CD8-positive, alpha-beta memory T cell (primary cell): Measurements from ENCODE around the gene FAM111A. TPM values are rescaled to one million over a fixed set of nuclear protein-coding genes. Genes with fewer than 3 reads are reported as not detected.
"Not testable (repeated sequence)": the region's sequence is repeated elsewhere in the genome, so short reads cannot be mapped to it uniquely, and the experiment has no call there.

ENCODE experiments used
- CTCF ChIA-PET: fragments of 350-600 bp; sonication (Branson Sonifier 250); formaldehyde crosslinking; loops from one replicate; lab custom pipeline; 2021; ENCODE audit warnings: antibody characterized with exemption; lab: Charles Lee
- POLR2A ChIA-PET: fragments of 350-600 bp; sonication (Branson Sonifier 250); formaldehyde crosslinking; loops from one replicate; lab custom pipeline; 2021; ENCODE audit warnings: antibody characterized with exemption; lab: Charles Lee
- DNase-seq, 5 donors: peaks; one replicate each; pipeline versions ENCODE4 v3.0.0 to v3.0.0-alpha.2; 2020 to 2022; ENCODE audit warnings: mixed read lengths in 1 of 5
- H3K27ac ChIP-seq: one replicate; pipeline ENCODE4 v1.7.0; 2013; ENCODE audit warnings: low read depth, mild to moderate bottlenecking, low read length, moderate library complexity
- H3K27me3 ChIP-seq: 2 replicates; pipeline ENCODE4 v1.7.0; 2013; ENCODE audit warnings: low read length, mild to moderate bottlenecking; ENCODE audit not compliant: insufficient read depth, poor library complexity, severe bottlenecking
- H3K36me3 ChIP-seq: 2 replicates; pipeline ENCODE4 v1.7.0; 2013; ENCODE audit warnings: mild to moderate bottlenecking, low read length, moderate library complexity; ENCODE audit not compliant: insufficient read depth
- H3K4me1 ChIP-seq: 2 replicates; pipeline ENCODE4 v1.7.0; 2013; ENCODE audit warnings: mild to moderate bottlenecking, low read length, moderate library complexity; ENCODE audit not compliant: insufficient read depth
- H3K4me3 ChIP-seq: 2 replicates; pipeline ENCODE4 v1.7.0; 2013; ENCODE audit warnings: mild to moderate bottlenecking, low read length
- H3K9me3 ChIP-seq: 2 replicates; pipeline ENCODE4 v1.7.0; 2013; ENCODE audit warnings: mild to moderate bottlenecking, low read length
- H3K27ac Mint-ChIP-seq, 8 donors: one replicate each; pipeline ENCODE4 v1.8.0; 2020 to 2021; ENCODE audit warnings: mixed read lengths in 8 of 8, mild to moderate bottlenecking in 6 of 8, inconsistent platforms in 3 of 8, moderate library complexity in 3 of 8
- H3K27me3 Mint-ChIP-seq, 2 donors: one replicate each; pipeline ENCODE4 v1.8.0; 2020 to 2021; ENCODE audit warnings: mixed read lengths in 2 of 2, mild to moderate bottlenecking in 1 of 2, moderate library complexity in 1 of 2
- H3K36me3 Mint-ChIP-seq, 3 donors: one replicate each; pipeline ENCODE4 v1.8.0; 2020 to 2021; ENCODE audit warnings: mixed read lengths in 3 of 3, inconsistent platforms in 1 of 3, mild to moderate bottlenecking in 1 of 3
- H3K4me1 Mint-ChIP-seq, 3 donors: one replicate each; pipeline ENCODE4 v1.8.0; 2020 to 2021; ENCODE audit warnings: mixed read lengths in 3 of 3, inconsistent platforms in 1 of 3, mild to moderate bottlenecking in 1 of 3
- H3K4me3 Mint-ChIP-seq, 7 donors: one replicate each; pipeline ENCODE4 v1.8.0; 2020 to 2021; ENCODE audit warnings: mixed read lengths in 7 of 7, mild to moderate bottlenecking in 6 of 7, moderate library complexity in 4 of 7, inconsistent platforms in 2 of 7
- H3K9me3 Mint-ChIP-seq, 5 donors: one replicate each; pipeline ENCODE4 v1.8.0; 2020 to 2022; ENCODE audit warnings: mixed read lengths in 5 of 5, mild to moderate bottlenecking in 3 of 5, moderate library complexity in 2 of 5, inconsistent platforms in 1 of 5
- polyA plus RNA-seq: library from polyadenylated mRNA; unstranded; fragments of 300-500 nt; fragmentation: Illumina TruSeq; gene quantifications from one replicate; pipeline ENCODE4 v1.2.3, GENCODE V29; 2021
- total RNA-seq, 2 experiments: library from RNA; stranded (reverse); gene quantifications; one replicate each; pipeline ENCODE4 v1.2.3, GENCODE V29; 2021

The FAM111A gene, protein sequence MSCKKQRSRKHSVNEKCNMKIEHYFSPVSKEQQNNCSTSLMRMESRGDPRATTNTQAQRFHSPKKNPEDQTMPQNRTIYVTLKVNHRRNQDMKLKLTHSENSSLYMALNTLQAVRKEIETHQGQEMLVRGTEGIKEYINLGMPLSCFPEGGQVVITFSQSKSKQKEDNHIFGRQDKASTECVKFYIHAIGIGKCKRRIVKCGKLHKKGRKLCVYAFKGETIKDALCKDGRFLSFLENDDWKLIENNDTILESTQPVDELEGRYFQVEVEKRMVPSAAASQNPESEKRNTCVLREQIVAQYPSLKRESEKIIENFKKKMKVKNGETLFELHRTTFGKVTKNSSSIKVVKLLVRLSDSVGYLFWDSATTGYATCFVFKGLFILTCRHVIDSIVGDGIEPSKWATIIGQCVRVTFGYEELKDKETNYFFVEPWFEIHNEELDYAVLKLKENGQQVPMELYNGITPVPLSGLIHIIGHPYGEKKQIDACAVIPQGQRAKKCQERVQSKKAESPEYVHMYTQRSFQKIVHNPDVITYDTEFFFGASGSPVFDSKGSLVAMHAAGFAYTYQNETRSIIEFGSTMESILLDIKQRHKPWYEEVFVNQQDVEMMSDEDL
- total RNA-seq (10 to 100 TPM; 71.1 to 73.5 TPM), polyA plus RNA-seq (31.7 TPM)

- ChIA-PET POLR2A (interaction anchor here (1.0 to 1.2 kb wide), 3 partner anchors 30 to 565 kb away, joined by 3 to 4 read pairs (median 3); partner anchors contain the start of gene DTX4), CTCF (interaction anchor here (1.2 to 1.8 kb wide), 3 partner anchors 15 to 90 kb away, joined by 3 to 13 read pairs (median 8); no protein-coding TSS in a partner anchor)
- H3K4me1 Mint-ChIP-seq: peaks cover 44 to 67% (median 63%) of the 10 kb centered on the region in 3 donors
- no peaks in the 10 kb centered on the region for H3K36me3 ChIP-seq
- H3K27ac ChIP-seq: peak within 1 kb of the TSS; percentile 89
- no peaks in the 10 kb centered on the region for H3K27me3 Mint-ChIP-seq
- H3K4me1 ChIP-seq: peaks cover 30% of the 10 kb centered on the region
- H3K36me3 Mint-ChIP-seq: peaks cover 0 to 46% (median 7%) of the 10 kb centered on the region in 3 donors
- H3K4me3 Mint-ChIP-seq: peak within 1 kb of the TSS; percentile 95 to 99 (median 97)
- H3K4me3 ChIP-seq: peak within 1 kb of the TSS; percentile 89
- no peaks in the 10 kb centered on the region for H3K9me3 Mint-ChIP-seq
- peak; percentile 85 to 93 (median 90) for DNase-seq
- H3K27me3 ChIP-seq: no peaks in the 10 kb centered on the region
- H3K27ac Mint-ChIP-seq: peak within 1 kb of the TSS; percentile 92 to 99 (median 96)
- H3K9me3 ChIP-seq: no peaks in the 10 kb centered on the region
Observed at GRCh38 chr11:59142530-59143507, at the start of gene FAM111A. Gene FAM111A, plus strand, starts transcription at chr11:59142856. Its CDS starts 6,017 bp downstream, at chr11:59148873.

- H3K4me3 ChIP-seq, H3K4me1 ChIP-seq, H3K27me3 ChIP-seq, H3K36me3 Mint-ChIP-seq, H3K9me3 Mint-ChIP-seq, POLR2A ChIA-PET, H3K4me3 Mint-ChIP-seq, H3K9me3 ChIP-seq, H3K36me3 ChIP-seq, H3K27ac Mint-ChIP-seq, H3K27ac ChIP-seq, H3K4me1 Mint-ChIP-seq, DNase-seq: not testable (repeated sequence)
- peaks cover 12 to 43% of the 10 kb centered on the region in 2 donors for H3K27me3 Mint-ChIP-seq
- CTCF ChIA-PET: interaction anchor here (2.7 kb wide), 1 partner anchor 42 kb away, joined by 8 read pairs; no protein-coding TSS in a partner anchor
Observed at GRCh38 chr11:59093576-59093975, 49.1 kb upstream of the FAM111A start.

- H3K9me3 Mint-ChIP-seq, H3K4me1 ChIP-seq, H3K36me3 ChIP-seq, H3K4me3 ChIP-seq, POLR2A ChIA-PET, H3K27me3 ChIP-seq, H3K27ac Mint-ChIP-seq, H3K4me1 Mint-ChIP-seq, H3K27ac ChIP-seq, DNase-seq, H3K4me3 Mint-ChIP-seq, H3K9me3 ChIP-seq, H3K36me3 Mint-ChIP-seq: not testable (repeated sequence)
- CTCF ChIA-PET: interaction anchor here (2.7 to 3.5 kb wide), 2 partner anchors 41 to 63 kb away, joined by 8 to 16 read pairs; no protein-coding TSS in a partner anchor
- peaks cover 18 to 48% of the 10 kb centered on the region in 2 donors for H3K27me3 Mint-ChIP-seq
Observed at GRCh38 chr11:59095225-59095624, 47.4 kb upstream of the FAM111A start.

DNA sequence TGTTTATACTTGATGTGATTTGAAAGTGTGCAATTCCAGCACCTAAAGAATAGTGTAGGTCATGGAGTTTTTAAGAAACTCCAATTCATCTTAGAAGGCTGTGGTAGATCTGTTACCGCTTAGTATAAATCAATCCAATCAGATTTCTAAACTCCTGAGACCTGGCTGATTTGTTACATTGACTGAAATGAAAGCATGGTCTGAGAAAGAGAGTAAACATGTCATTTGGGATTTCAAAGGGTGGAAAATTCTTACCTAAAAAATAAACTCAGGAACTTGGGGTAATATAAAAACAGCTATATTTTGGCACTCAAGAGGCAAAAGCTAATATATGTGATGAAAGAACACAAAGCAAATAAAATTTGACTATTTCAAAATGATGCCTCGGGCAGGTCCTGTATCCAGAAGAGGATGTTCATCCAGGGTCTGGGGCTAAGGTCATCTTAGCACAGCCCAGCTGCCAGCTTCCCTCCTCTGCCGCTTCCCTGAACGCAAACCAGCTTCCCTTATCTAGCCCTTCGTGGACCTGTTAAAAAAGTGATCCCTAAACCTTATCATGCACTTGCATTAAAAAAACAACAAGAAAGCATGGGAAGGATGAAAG is 46.6 kb upstream of the FAM111A start:
- CTCF ChIA-PET: interaction anchor here (0.8 to 3.5 kb wide), 5 partner anchors 10 to 62 kb away, joined by 3 to 23 read pairs (median 8); partner anchors contain the start of gene FAM111B
- H3K36me3 ChIP-seq, H3K4me1 Mint-ChIP-seq, H3K4me3 ChIP-seq, H3K4me1 ChIP-seq, H3K27me3 ChIP-seq, H3K9me3 ChIP-seq, H3K4me3 Mint-ChIP-seq, POLR2A ChIA-PET, H3K27ac ChIP-seq, H3K27ac Mint-ChIP-seq, H3K36me3 Mint-ChIP-seq, H3K9me3 Mint-ChIP-seq, DNase-seq: not testable (repeated sequence)
- H3K27me3 Mint-ChIP-seq: peaks cover 21 to 51% of the 10 kb centered on the region in 2 donors

DNA sequence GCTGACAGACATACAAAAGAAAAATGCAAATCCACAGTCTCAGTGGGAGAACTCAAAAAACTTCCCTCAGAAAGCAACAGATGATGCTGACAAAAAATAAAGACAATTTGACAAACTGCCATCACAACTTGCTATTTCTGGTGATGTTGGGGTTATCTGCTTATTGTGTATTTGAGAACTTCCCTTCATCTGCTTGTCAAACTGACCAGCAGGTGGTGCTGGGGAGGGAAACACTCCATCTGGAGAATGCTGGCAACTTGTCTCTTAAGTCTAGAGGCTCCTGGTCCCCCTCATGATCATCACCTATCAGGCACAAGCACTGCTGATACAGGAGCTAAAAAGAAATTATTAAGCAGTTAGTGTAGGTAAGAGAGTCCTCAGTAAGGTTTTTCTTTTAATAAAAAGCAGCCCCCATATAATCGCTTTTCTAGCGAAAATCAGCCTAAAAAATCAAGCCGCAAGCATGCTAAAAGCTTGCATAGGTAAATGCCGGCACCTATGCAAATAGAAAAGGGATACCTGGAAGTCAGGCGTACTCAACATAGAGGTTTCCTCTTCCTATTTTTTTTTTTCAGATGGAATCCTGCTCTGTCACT is 45.4 kb upstream of the FAM111A start:
- Mint-ChIP-seq H3K9me3 (no peaks in the 10 kb centered on the region), H3K36me3 (peaks cover 0 to 2% (median 0%) of the 10 kb centered on the region in 3 donors), H3K27me3 (peaks cover 29 to 50% of the 10 kb centered on the region in 2 donors), H3K4me1 (peaks cover 9% of the 10 kb centered on the region in 3 donors), H3K27ac (no peak overlapping the region), H3K4me3 (no peak overlapping the region)
- H3K36me3 ChIP-seq: no peaks in the 10 kb centered on the region
- no peaks in the 10 kb centered on the region for H3K27me3 ChIP-seq
- ChIA-PET POLR2A (no interaction called here), CTCF (interaction anchor here (0.7 to 3.5 kb wide), 9 partner anchors 9 to 74 kb away, joined by 3 to 23 read pairs (median 5); partner anchors contain the start of genes FAM111A and FAM111B)
- peak; percentile 50 to 77 (median 57) for DNase-seq
- no peak overlapping the region for H3K4me3 ChIP-seq
- H3K4me1 ChIP-seq: no peaks in the 10 kb centered on the region
- H3K27ac ChIP-seq: no peak overlapping the region
- H3K9me3 ChIP-seq: no peaks in the 10 kb centered on the region

GRCh38 chr11:59097938-59098337 is 44.7 kb upstream of the FAM111A start:
- DNase-seq, H3K4me3 ChIP-seq, H3K9me3 Mint-ChIP-seq, H3K4me3 Mint-ChIP-seq, H3K27ac ChIP-seq, H3K9me3 ChIP-seq, H3K27me3 ChIP-seq, H3K27ac Mint-ChIP-seq, POLR2A ChIA-PET, H3K36me3 ChIP-seq, H3K36me3 Mint-ChIP-seq, H3K4me1 ChIP-seq: not testable (repeated sequence)
- CTCF ChIA-PET: interaction anchor here (0.7 to 3.5 kb wide), 9 partner anchors 8 to 74 kb away, joined by 3 to 23 read pairs (median 5); partner anchors contain the start of genes FAM111A and FAM111B
- Mint-ChIP-seq H3K4me1 (peaks cover 10 to 13% (median 11%) of the 10 kb centered on the region in 3 donors), H3K27me3 (peaks cover 30 to 54% of the 10 kb centered on the region in 2 donors)
